Inflammatory macrophage (primary cell): ENCODE measurements around the gene ATG16L1.
"Not testable (repeated sequence)": the region's sequence is repeated elsewhere in the genome, so short reads cannot be mapped to it uniquely, and the experiment has no call there.

Source experiments
- DNase-seq, 2 donors: peaks; one replicate each; pipeline ENCODE4 v3.0.0-alpha.2; 2020 to 2022

The ATG16L1 gene

DNA sequence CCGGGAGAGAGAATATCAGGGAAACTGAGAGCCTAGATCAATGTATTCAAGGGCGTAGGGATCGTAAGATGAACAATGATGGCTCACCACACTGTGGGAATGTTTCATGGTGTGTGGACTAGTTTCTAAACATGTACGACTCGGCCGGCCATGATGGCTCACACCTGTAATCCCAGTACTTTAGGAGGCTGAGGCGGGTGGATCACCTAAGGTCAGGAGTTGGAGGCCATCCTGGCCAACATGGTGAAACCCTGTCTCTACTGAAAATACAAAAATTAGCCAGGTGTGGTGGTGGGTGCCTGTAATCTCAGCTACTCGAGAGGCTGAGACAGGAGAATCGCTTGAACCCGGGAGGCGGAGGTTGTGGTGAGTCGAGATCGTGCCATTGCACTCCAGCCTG lies 84.6 kb downstream of the ATG16L1 start:
- not testable (repeated sequence) for DNase-seq

DNA sequence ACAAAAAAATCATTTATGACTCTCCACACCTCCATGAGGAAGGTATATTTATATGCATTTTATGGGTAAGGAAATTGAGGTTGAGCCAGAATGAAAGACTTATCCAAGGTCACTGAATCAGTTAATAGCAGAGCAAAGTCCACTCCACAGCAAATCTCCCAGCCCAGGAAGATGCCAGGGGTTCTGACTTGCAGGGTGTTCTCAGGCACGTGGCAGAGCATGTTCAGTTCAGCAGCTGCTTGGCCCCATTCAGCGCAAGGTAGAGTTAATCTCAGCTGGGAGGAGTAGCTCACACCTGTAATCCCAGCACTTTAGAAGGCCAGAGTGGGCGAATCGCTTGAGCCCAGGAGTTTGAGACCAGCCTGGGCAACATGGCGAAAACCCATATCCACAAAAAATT lies 85.1 kb downstream of the ATG16L1 start:
- no peak for DNase-seq

DNA sequence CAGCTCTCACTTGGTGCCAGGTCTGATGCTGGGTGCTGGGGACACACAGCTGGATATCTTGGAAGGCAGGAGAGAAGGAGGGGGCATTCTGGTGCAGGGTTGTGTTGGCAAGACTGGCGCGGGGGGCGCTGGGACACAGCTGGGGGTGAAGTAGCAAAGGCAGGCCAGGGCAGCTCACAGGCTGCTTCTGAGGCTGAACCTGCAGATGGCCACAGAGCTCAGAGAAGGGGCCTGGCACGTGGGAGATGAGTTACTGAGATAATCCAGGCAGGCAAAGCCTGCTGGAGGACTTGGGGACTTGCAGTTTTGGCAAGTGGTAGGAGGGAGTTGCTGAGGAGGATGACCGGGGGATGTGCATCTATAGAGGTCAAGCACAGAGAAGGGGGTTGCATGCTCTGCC lies 86.6 kb downstream of the ATG16L1 start:
- DNase-seq, result no peak

DNA sequence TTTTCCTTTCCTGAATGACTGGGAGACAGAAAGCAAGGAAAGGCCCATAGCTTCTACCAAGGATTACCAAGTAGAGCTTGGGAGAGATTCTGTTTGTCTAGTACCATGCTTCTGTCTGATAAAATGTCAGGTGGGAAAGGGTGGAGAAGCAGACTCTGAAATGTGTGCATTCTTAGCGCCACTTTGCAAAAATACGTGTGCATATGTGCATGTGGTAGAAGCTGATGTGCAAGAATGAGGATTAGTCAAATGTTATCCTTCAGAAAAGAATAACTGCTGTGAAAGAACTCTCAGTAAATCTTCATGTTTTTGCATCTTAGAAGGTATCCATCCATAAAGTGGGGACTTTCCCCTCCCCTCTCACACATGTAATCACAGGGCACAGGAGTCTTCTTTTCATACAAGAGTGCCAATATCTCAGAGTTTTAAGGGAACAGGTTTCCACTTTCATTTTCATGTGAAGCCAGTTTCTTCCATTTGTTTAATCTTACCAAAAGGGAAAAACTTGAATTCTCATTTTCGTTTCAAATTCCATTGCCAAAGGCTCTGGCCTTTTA lies 87.4 kb downstream of the ATG16L1 start:
- no peak for DNase-seq

DNA sequence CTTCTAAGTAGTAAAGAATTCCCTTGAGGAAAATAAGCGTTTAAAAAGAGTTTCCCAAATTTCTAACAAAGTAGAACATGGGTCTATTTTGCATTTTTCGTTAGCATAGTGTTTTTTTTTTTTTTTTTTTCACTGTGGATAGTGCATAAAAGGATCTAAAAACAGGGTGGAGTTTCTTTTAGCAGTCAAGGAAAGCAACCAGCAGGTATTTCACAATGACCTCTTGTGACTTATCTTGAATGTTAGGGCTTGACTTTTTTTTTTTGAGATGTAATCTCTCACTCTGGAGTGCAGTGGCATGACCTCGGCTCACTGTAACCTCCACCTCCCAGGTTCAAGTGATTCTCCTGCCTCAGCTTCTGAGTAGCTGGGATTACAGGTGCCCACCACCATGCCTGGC lies 88.0 kb downstream of the ATG16L1 start:
- peak; percentile 55 to 72 for DNase-seq

DNA sequence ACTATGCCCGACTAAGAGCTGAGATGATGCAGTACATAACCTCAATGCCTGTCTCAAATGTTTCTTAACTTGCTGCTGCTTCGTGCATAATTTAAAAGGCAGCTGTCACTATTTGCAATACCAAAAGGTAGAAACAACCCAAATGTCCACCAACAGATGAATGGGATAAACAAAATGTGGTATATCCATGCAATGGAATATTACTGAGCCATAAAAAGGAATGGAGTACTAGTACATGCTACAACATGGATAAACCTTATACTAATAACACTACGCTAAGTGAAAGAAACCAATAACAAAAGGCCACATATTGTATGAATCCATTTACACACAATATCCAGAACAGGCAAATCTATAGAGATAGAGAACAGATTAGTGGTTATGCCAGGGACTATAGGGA lies 89.8 kb downstream of the ATG16L1 start:
- no peak for DNase-seq

DNA sequence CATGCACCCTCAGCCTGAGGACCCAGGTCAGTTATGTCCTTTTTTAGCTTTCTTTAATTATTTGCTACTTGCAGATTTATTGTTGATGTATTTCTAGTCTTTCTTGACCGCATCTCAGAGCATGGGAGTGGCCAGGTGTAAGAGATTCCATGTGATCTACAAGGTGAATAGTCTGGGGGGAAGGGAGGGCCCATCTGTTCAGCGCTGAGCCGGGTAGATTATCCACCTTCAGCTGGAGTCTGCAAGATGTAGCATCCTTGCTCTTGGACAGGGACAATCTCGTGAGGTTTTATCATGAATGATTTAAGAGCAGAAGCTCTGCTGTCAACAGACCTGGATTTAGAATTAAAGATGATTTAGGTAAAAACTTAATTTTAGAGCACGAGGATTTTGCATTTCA lies 90.8 kb downstream of the ATG16L1 start:
- DNase-seq, result no peak

DNA sequence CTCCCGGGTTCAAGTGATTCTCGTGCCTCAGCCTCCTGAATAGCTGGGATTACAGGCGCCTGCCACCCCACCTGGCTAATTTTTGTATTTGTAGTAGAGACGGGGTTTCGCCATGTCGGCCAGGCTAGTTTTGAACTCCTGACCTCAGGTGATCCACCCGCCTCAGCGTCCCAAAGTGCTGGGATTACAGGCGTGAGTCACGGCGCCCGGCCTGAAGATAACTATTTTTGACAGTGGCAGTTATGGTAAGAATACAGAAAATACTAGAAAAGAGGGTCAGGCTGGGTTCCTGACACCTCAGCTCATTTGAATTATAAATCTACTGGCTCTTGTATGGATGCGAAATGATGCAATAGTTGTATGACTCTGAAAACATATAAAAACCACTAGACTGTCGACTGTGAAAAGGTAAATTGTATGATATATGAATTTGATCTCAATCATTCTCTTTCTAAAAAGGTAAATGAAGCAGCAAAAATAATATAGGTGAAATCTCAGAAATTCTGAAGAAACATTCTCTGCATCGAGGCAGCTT lies 91.8 kb downstream of the ATG16L1 start:
- DNase-seq, result no peak
